Measurements from ENCODE around the gene PPP1R7.

GRCh38 chr2:241173557-241173956 is 23.3 kb downstream of the PPP1R7 start:
- TF ChIP-seq POLR2A (IDR thresholded peaks at IDR 0.05; ENCODE audit: low read depth, low read length): no peak
- TF ChIP-seq, protein P1, sequence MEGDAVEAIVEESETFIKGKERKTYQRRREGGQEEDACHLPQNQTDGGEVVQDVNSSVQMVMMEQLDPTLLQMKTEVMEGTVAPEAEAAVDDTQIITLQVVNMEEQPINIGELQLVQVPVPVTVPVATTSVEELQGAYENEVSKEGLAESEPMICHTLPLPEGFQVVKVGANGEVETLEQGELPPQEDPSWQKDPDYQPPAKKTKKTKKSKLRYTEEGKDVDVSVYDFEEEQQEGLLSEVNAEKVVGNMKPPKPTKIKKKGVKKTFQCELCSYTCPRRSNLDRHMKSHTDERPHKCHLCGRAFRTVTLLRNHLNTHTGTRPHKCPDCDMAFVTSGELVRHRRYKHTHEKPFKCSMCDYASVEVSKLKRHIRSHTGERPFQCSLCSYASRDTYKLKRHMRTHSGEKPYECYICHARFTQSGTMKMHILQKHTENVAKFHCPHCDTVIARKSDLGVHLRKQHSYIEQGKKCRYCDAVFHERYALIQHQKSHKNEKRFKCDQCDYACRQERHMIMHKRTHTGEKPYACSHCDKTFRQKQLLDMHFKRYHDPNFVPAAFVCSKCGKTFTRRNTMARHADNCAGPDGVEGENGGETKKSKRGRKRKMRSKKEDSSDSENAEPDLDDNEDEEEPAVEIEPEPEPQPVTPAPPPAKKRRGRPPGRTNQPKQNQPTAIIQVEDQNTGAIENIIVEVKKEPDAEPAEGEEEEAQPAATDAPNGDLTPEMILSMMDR (conservative IDR thresholded peaks at IDR 0.05; ENCODE audit: low read depth, low read length): no peak
- TF ChIP-seq RFX5 (IDR thresholded peaks at IDR 0.05; ENCODE audit: low read depth, low read length): no peak

Measured in IMR-90 (cell line).